DMS79 (cell line): ENCODE results near the gene SIAH2.

Experiments used
- DNase-seq: peaks from one replicate; lab custom pipeline; 2025; lab: John Stamatoyannopoulos, UW

Gene SIAH2

GRCh38 chr3:150775001-150775599, 12.1 kb upstream of the SIAH2 start:
- no peak for DNase-seq

GRCh38 chr3:150773616-150774192, 10.7 kb upstream of the SIAH2 start:
- no peak for DNase-seq

- no peak for DNase-seq
These were observed 8.6 kb upstream of the SIAH2 start for GRCh38 chr3:150771600-150771999.

- no peak for DNase-seq
These were observed 7.7 kb upstream of the SIAH2 start for GRCh38 chr3:150770681-150771080.

GRCh38 chr3:150766742-150767141, 3.8 kb upstream of the SIAH2 start:
- DNase-seq: no peak

- no peak for DNase-seq
These were observed 3.2 kb upstream of the SIAH2 start for GRCh38 chr3:150765949-150766720.

- no peak for DNase-seq
These were observed 2.0 kb upstream of the SIAH2 start for GRCh38 chr3:150764967-150765366.

- DNase-seq: no peak
These were observed 1.6 kb upstream of the SIAH2 start for GRCh38 chr3:150764566-150764965.

- no peak for DNase-seq
These were observed 993 bp upstream of the SIAH2 start for GRCh38 chr3:150763841-150764483.

- no peak for DNase-seq
These were observed 277 bp downstream of the SIAH2 start for GRCh38 chr3:150762662-150763121.

GRCh38 chr3:150761831-150762661, 923 bp downstream of the SIAH2 start:
- DNase-seq: no peak

GRCh38 chr3:150760431-150761200, 2.4 kb downstream of the SIAH2 start:
- no peak for DNase-seq

- DNase-seq: no peak
These were observed 3.0 kb downstream of the SIAH2 start for GRCh38 chr3:150759947-150760346.

GRCh38 chr3:150759319-150759718, 3.6 kb downstream of the SIAH2 start:
- DNase-seq: no peak

GRCh38 chr3:150757768-150758167, 5.2 kb downstream of the SIAH2 start:
- no peak for DNase-seq

- no peak for DNase-seq
These were observed 5.6 kb downstream of the SIAH2 start for GRCh38 chr3:150757364-150757763.

GRCh38 chr3:150756491-150757059, 6.4 kb downstream of the SIAH2 start:
- no peak for DNase-seq

GRCh38 chr3:150755902-150756301, 7.1 kb downstream of the SIAH2 start:
- no peak for DNase-seq

GRCh38 chr3:150754896-150755295, 8.1 kb downstream of the SIAH2 start:
- DNase-seq: no peak

- peak; percentile 21 for DNase-seq
These were observed 11.1 kb downstream of the SIAH2 start for GRCh38 chr3:150751781-150752263.

GRCh38 chr3:150749255-150749654, 13.7 kb downstream of the SIAH2 start:
- no peak for DNase-seq
